SK-N-SH (cell line): Measurements from ENCODE around the gene NTM. TPM values are rescaled to one million over a fixed set of nuclear protein-coding genes. Genes with fewer than 3 reads are reported as not detected.
"Not testable (repeated sequence)": the region's sequence is repeated elsewhere in the genome, so short reads cannot be mapped to it uniquely, and the experiment has no call there.

Experiments used
- CTCF ChIA-PET: fragments of 300-600, 350-600 bp; formaldehyde crosslinking; extraction: SDS; loops from one replicate; lab custom pipeline; 2021; lab: Yijun Ruan, JAX
- POLR2A ChIA-PET: fragments of 350-600 bp; sonication (Branson Sonifier 250); formaldehyde crosslinking; extraction: SDS; loops from one replicate; lab custom pipeline; 2020; ENCODE audit warnings: antibody characterized with exemption, inconsistent platforms; lab: Yijun Ruan, JAX
- DNase-seq: peaks from one replicate; pipeline ENCODE4 v3.0.0; 2012
- H2AFZ ChIP-seq: fragments of 200-600 bp; sonication (generic); 2 replicates; pipeline ENCODE4 v1.8.1; 2016; ENCODE audit warnings: antibody characterized with exemption, mild to moderate bottlenecking, low read depth
- H3F3A ChIP-seq: fragments of 200-600 bp; sonication (generic); replicated peaks from 2 replicates; pipeline ENCODE3; 2016; ENCODE audit warnings: antibody characterized with exemption, mild to moderate bottlenecking; ENCODE audit not compliant: insufficient read depth
- H3K27ac ChIP-seq, 2 experiments: fragments of 200-500 bp in 1 of 2; fragments of 200-600 bp in 1 of 2; sonication (Bioruptor generic) in 1 of 2; sonication (generic), shearing (Covaris generic) in 1 of 2; 2 replicates each; pipeline versions ENCODE4 v1.5.1 to v1.6.1; 2014 to 2016; ENCODE audit warnings: low read depth in 2 of 2, inconsistent platforms in 1 of 2, low read length in 1 of 2, mild to moderate bottlenecking in 1 of 2, mixed read lengths in 1 of 2
- H3K27me3 ChIP-seq: fragments of 200-600 bp; sonication (generic), shearing (Covaris generic); 2 replicates; pipeline ENCODE4 v1.6.1; 2016; ENCODE audit warnings: mixed run types; ENCODE audit not compliant: insufficient read depth
- H3K36me3 ChIP-seq, 2 experiments: fragments of 200-500 bp in 1 of 2; fragments of 200-600 bp in 1 of 2; sonication (Bioruptor generic) in 1 of 2; sonication (generic) in 1 of 2; replicated peaks in 1 of 2; 2 replicates each; pipeline versions ENCODE3 to v1.5.1; 2014 to 2016; ENCODE audit warnings: low read length in 1 of 2, mild to moderate bottlenecking in 1 of 2; ENCODE audit not compliant: insufficient read depth in 2 of 2, control insufficient read depth in 1 of 2
- H3K4me1 ChIP-seq, 2 experiments: fragments of 200-500 bp in 1 of 2; fragments of 200-600 bp in 1 of 2; sonication (Bioruptor generic) in 1 of 2; sonication (generic), shearing (Covaris generic) in 1 of 2; 2 replicates each; pipeline versions ENCODE4 v1.5.1 to v1.6.1; 2014 to 2016; ENCODE audit warnings: low read depth in 1 of 2, low read length in 1 of 2, mixed run types in 1 of 2; ENCODE audit not compliant: insufficient read depth in 2 of 2, control insufficient read depth in 1 of 2
- H3K4me2 ChIP-seq: fragments of 200-600 bp; sonication (generic), shearing (Covaris generic); 2 replicates; pipeline ENCODE4 v1.6.1; 2017; ENCODE audit warnings: mixed run types
- H3K4me3 ChIP-seq, 2 experiments: fragments of 200-500 bp in 1 of 2; fragments of 200-600 bp in 1 of 2; sonication (Bioruptor generic) in 1 of 2; sonication (generic), shearing (Covaris generic) in 1 of 2; 2 replicates each; pipeline versions ENCODE4 v1.5.1 to v1.8.1; 2014 to 2016; ENCODE audit warnings: low read depth in 2 of 2, inconsistent platforms in 1 of 2, low read length in 1 of 2, mild to moderate bottlenecking in 1 of 2, mixed read lengths in 1 of 2, moderate library complexity in 1 of 2
- H3K79me2 ChIP-seq: fragments of 200-600 bp; sonication (generic); 2 replicates; pipeline ENCODE4 v1.8.1; 2017; ENCODE audit warnings: mild to moderate bottlenecking; ENCODE audit not compliant: insufficient read depth
- H3K9ac ChIP-seq: fragments of 200-600 bp; sonication (generic); 2 replicates; pipeline ENCODE4 v1.6.1; 2017; ENCODE audit warnings: mixed run types
- H3K9me2 ChIP-seq: fragments of 200-600 bp; sonication (generic); 2 replicates; pipeline ENCODE4 v1.6.1; 2017; ENCODE audit warnings: mixed run types
- H3K9me3 ChIP-seq: fragments of 200-600 bp; sonication (generic); 2 replicates; pipeline ENCODE4 v1.6.1; 2017; ENCODE audit warnings: mixed run types, mild to moderate bottlenecking, moderate library complexity
- H4K20me1 ChIP-seq: fragments of 200-600 bp; sonication (generic); 2 replicates; pipeline ENCODE4 v1.6.1; 2017; ENCODE audit warnings: mild to moderate bottlenecking, mixed run types; ENCODE audit not compliant: insufficient read depth
- CTCF ChIP-seq: fragments of 200-600 bp; sonication (generic); IDR thresholded peaks from 2 replicates; pipeline ENCODE4 v1.6.1; 2017; ENCODE audit warnings: antibody characterized with exemption, mild to moderate bottlenecking, moderate library complexity
- MAX ChIP-seq: IDR thresholded peaks from 2 replicates; pipeline ENCODE4 v1.4.0; 2012; ENCODE audit warnings: low read depth
- NRF1 ChIP-seq: IDR thresholded peaks from 2 replicates; pipeline ENCODE4 v1.6.1; 2012; ENCODE audit warnings: low read depth, mild to moderate bottlenecking, low read length
- RAD21 ChIP-seq: IDR thresholded peaks from 2 replicates; pipeline ENCODE4 v1.6.1; 2012; ENCODE audit warnings: mild to moderate bottlenecking, low read length
- RFX5 ChIP-seq: IDR thresholded peaks from 2 replicates; pipeline ENCODE4 v1.6.1; 2012; ENCODE audit warnings: mild to moderate bottlenecking, improper control_type of control experiment, low read length
- SIN3A ChIP-seq: IDR thresholded peaks from 2 replicates; pipeline ENCODE4 v1.6.1; 2012; ENCODE audit warnings: low read depth, mild to moderate bottlenecking, low read length, moderate library complexity, borderline replicate concordance
- SMC3 ChIP-seq: IDR thresholded peaks from 2 replicates; pipeline ENCODE4 v1.6.1; 2012; ENCODE audit warnings: low read depth, low read length, improper control_type of control experiment
- TAF1 ChIP-seq: IDR thresholded peaks from 2 replicates; pipeline ENCODE4 v1.6.1; 2012; ENCODE audit warnings: low read depth, mild to moderate bottlenecking, low read length, moderate library complexity, borderline replicate concordance
- YY1 ChIP-seq: IDR thresholded peaks from 2 replicates; pipeline ENCODE4 v1.4.0; 2012; ENCODE audit warnings: low read depth, mild to moderate bottlenecking
- WGBS: methylation state at CpG from one replicate; pipeline ENCODE4 v1.1.6; 2017; ENCODE audit warnings: low lambda C conversion rate; 5-methylcytosine and 5-hydroxymethylcytosine counted together
- polyA plus RNA-seq, 3 experiments: library from polyadenylated mRNA; depleted of rRNA; stranded (reverse); fragments of >200 nt; gene quantifications; 2 replicates each; pipeline ENCODE4 v1.2.3, GENCODE V29; 2012
- TF ChIP-seq, protein P1 (sequence below): fragments of 150-350 bp; IDR thresholded peaks from 2 replicates; pipeline ENCODE4 v1.6.1; 2017; ENCODE audit warnings: antibody characterized with exemption, low read length, low read depth, borderline replicate concordance

NTM gene
- polyA plus RNA-seq, 1 of the 3 experiments (the other 2 are of a cell fraction), result 20.0 TPM

DNA sequence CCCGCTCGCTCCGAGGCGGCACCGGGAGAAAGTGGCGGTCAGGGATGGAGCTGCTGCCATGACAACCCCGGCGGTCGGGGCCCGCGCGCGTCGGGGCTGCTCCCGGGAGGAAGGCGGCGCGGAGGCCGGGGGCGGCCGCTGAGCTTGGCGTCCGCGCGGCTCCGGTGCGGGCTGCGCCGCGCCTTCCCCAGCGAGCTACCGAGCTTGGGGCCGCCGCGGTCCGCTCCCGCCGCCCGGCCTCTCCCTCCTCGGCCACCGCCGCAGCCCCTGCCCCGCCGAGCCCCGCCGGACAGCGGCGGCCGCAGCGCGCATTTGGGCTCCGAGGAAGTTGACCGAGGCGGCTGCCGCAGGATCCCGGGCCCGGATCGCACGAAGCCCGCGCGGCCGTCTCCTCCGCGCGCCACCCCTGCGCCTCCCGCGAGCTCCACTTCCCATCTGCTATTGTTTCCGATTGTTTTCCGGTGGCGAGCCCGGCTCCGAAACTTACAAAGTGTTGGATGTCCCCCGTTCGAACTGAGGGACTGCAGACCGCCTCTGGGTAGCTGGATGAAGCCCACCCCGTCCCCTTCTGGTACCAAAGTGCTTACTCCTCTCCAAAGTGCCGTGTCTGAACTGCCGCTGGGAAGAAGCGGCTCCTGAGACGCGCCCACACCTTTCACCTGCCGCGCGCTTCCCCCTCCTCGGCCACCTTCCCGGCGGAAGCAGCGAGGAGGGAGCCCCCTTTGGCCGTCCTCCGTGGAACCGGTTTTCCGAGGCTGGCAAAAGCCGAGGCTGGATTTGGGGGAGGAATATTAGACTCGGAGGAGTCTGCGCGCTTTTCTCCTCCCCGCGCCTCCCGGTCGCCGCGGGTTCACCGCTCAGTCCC is 540.3 kb downstream of the NTM start:
- H3K27me3 ChIP-seq, result no peaks in the 10 kb centered on the region
- TF ChIP-seq, protein P1, sequence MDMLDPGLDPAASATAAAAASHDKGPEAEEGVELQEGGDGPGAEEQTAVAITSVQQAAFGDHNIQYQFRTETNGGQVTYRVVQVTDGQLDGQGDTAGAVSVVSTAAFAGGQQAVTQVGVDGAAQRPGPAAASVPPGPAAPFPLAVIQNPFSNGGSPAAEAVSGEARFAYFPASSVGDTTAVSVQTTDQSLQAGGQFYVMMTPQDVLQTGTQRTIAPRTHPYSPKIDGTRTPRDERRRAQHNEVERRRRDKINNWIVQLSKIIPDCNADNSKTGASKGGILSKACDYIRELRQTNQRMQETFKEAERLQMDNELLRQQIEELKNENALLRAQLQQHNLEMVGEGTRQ, result no peak
- TF ChIP-seq RFX5 (no peak), TAF1 (0 out of 2 replicates have a peak, but pooled peaks have one; percentile 8), YY1 (no peak), NRF1 (no peak)
- no peaks in the 10 kb centered on the region for H3K9me2 ChIP-seq
- ChIA-PET POLR2A (no interaction called here), CTCF (interaction anchor here (0.7 to 9.9 kb wide), 16 partner anchors 8 to 219 kb away, joined by 3 to 46 read pairs (median 4); no protein-coding TSS in a partner anchor)
- peaks cover 9% of the 10 kb centered on the region for H3F3A ChIP-seq
- peak overlapping the region in 1 of 2 experiments; percentile 80; a peak in 2 of 4 replicates for H3K27ac ChIP-seq
- H3K4me1 ChIP-seq, result peaks cover 3 to 42% of the 10 kb centered on the region in 2 experiments; a peak in 2 of 4 replicates
- peak; percentile 73 for DNase-seq
- H2AFZ ChIP-seq, result peak overlapping the region; percentile 86
- no peaks in the 10 kb centered on the region for H4K20me1 ChIP-seq
- 0% methylated on average over 3 of the region's 105 CpGs for WGBS
- H3K4me3 ChIP-seq, result peak overlapping the region; percentile 60 to 95
- peaks cover 0 to 3% of the 10 kb centered on the region in 2 experiments for H3K36me3 ChIP-seq
- H3K9ac ChIP-seq, result peak overlapping the region; percentile 93
- peaks cover 58% of the 10 kb centered on the region for H3K79me2 ChIP-seq
- peak overlapping the region; percentile 89 for H3K4me2 ChIP-seq
- H3K9me3 ChIP-seq, result no peaks in the 10 kb centered on the region

DNA sequence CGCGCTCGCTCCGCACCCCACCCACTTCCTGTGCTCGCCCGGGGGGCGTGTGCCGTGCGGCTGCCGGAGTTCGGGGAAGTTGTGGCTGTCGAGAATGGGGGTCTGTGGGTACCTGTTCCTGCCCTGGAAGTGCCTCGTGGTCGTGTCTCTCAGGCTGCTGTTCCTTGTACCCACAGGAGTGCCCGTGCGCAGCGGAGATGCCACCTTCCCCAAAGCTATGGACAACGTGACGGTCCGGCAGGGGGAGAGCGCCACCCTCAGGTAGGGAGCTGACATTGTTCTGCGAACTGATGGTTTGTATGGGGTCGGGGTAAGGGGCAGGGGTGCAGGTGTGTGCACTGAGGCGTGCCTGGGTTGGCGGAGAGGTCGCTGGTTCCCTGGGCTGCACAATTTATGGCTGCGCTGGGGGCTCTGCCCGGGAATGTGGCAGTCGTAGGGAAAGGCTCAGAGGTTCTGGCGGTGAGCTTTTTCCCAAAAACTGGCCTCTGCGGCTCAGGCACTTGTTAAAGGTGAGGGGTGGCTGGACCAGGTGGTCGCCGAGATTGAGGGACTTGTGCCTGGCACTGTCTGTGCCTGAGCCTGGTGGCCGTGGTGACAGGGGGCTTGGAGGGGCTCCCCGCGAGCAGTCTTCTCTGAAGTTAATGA is 541.1 kb downstream of the NTM start:
- WGBS, result 4% methylated on average over 21 of the region's 36 CpGs
- H3K27me3 ChIP-seq, H3K9me2 ChIP-seq, H3F3A ChIP-seq, H4K20me1 ChIP-seq, H3K9me3 ChIP-seq, POLR2A ChIA-PET, H3K36me3 ChIP-seq: not testable (repeated sequence)
- Histone ChIP-seq H3K79me2 (peaks cover 65% of the 10 kb centered on the region), H3K4me1 (peaks cover 3 to 42% of the 10 kb centered on the region in 2 experiments; a peak in 2 of 4 replicates), H3K27ac (peak overlapping the region in 1 of 2 experiments; percentile 80; a peak in 2 of 4 replicates), H2AFZ (peak overlapping the region; percentile 86; the same call in 1 of the 2 replicates), H3K9ac (peak overlapping the region; percentile 93), H3K4me2 (peak overlapping the region; percentile 89), H3K4me3 (peak overlapping the region; percentile 60 to 95)
- CTCF ChIA-PET, result interaction anchor here (0.7 to 9.9 kb wide), 14 partner anchors 9 to 220 kb away, joined by 3 to 46 read pairs (median 4); no protein-coding TSS in a partner anchor
- 0 out of 2 replicates have a peak, but pooled peaks have one; percentile 14 for TF ChIP-seq MAX
- TF ChIP-seq RAD21, result peak; percentile 46
- peak; percentile 62; the same call in 1 of the 2 replicates for TF ChIP-seq SIN3A
- peak; percentile 35 for TF ChIP-seq SMC3
- TF ChIP-seq CTCF, result peak; percentile 88
- DNase-seq, result peak; percentile 59
